CD8-positive, alpha-beta memory T cell (primary cell): ENCODE data around the gene GRK3. TPM values are rescaled to one million over a fixed set of nuclear protein-coding genes. Genes with fewer than 3 reads are reported as not detected.
"Not testable (repeated sequence)": the region's sequence is repeated elsewhere in the genome, so short reads cannot be mapped to it uniquely, and the experiment has no call there.

Experiments
- CTCF ChIA-PET: fragments of 350-600 bp; sonication (Branson Sonifier 250); formaldehyde crosslinking; loops from one replicate; lab custom pipeline; 2021; ENCODE audit warnings: antibody characterized with exemption; lab: Charles Lee
- POLR2A ChIA-PET: fragments of 350-600 bp; sonication (Branson Sonifier 250); formaldehyde crosslinking; loops from one replicate; lab custom pipeline; 2021; ENCODE audit warnings: antibody characterized with exemption; lab: Charles Lee
- DNase-seq, 5 donors: peaks; one replicate each; pipeline versions ENCODE4 v3.0.0 to v3.0.0-alpha.2; 2020 to 2022; ENCODE audit warnings: mixed read lengths in 1 of 5
- H3K27ac ChIP-seq: one replicate; pipeline ENCODE4 v1.7.0; 2013; ENCODE audit warnings: low read depth, mild to moderate bottlenecking, low read length, moderate library complexity
- H3K27me3 ChIP-seq: 2 replicates; pipeline ENCODE4 v1.7.0; 2013; ENCODE audit warnings: low read length, mild to moderate bottlenecking; ENCODE audit not compliant: insufficient read depth, poor library complexity, severe bottlenecking
- H3K36me3 ChIP-seq: 2 replicates; pipeline ENCODE4 v1.7.0; 2013; ENCODE audit warnings: mild to moderate bottlenecking, low read length, moderate library complexity; ENCODE audit not compliant: insufficient read depth
- H3K4me1 ChIP-seq: 2 replicates; pipeline ENCODE4 v1.7.0; 2013; ENCODE audit warnings: mild to moderate bottlenecking, low read length, moderate library complexity; ENCODE audit not compliant: insufficient read depth
- H3K4me3 ChIP-seq: 2 replicates; pipeline ENCODE4 v1.7.0; 2013; ENCODE audit warnings: mild to moderate bottlenecking, low read length
- H3K9me3 ChIP-seq: 2 replicates; pipeline ENCODE4 v1.7.0; 2013; ENCODE audit warnings: mild to moderate bottlenecking, low read length
- H3K27ac Mint-ChIP-seq, 8 donors: one replicate each; pipeline ENCODE4 v1.8.0; 2020 to 2021; ENCODE audit warnings: mixed read lengths in 8 of 8, mild to moderate bottlenecking in 6 of 8, inconsistent platforms in 3 of 8, moderate library complexity in 3 of 8
- H3K27me3 Mint-ChIP-seq, 2 donors: one replicate each; pipeline ENCODE4 v1.8.0; 2020 to 2021; ENCODE audit warnings: mixed read lengths in 2 of 2, mild to moderate bottlenecking in 1 of 2, moderate library complexity in 1 of 2
- H3K36me3 Mint-ChIP-seq, 3 donors: one replicate each; pipeline ENCODE4 v1.8.0; 2020 to 2021; ENCODE audit warnings: mixed read lengths in 3 of 3, inconsistent platforms in 1 of 3, mild to moderate bottlenecking in 1 of 3
- H3K4me1 Mint-ChIP-seq, 3 donors: one replicate each; pipeline ENCODE4 v1.8.0; 2020 to 2021; ENCODE audit warnings: mixed read lengths in 3 of 3, inconsistent platforms in 1 of 3, mild to moderate bottlenecking in 1 of 3
- H3K4me3 Mint-ChIP-seq, 7 donors: one replicate each; pipeline ENCODE4 v1.8.0; 2020 to 2021; ENCODE audit warnings: mixed read lengths in 7 of 7, mild to moderate bottlenecking in 6 of 7, moderate library complexity in 4 of 7, inconsistent platforms in 2 of 7
- H3K9me3 Mint-ChIP-seq, 5 donors: one replicate each; pipeline ENCODE4 v1.8.0; 2020 to 2022; ENCODE audit warnings: mixed read lengths in 5 of 5, mild to moderate bottlenecking in 3 of 5, moderate library complexity in 2 of 5, inconsistent platforms in 1 of 5
- polyA plus RNA-seq: library from polyadenylated mRNA; unstranded; fragments of 300-500 nt; fragmentation: Illumina TruSeq; gene quantifications from one replicate; pipeline ENCODE4 v1.2.3, GENCODE V29; 2021
- total RNA-seq, 2 experiments: library from RNA; stranded (reverse); gene quantifications; one replicate each; pipeline ENCODE4 v1.2.3, GENCODE V29; 2021

GRK3 gene
- total and polyA plus RNA-seq, 3 experiments from 2014 or later, result 0.26 to 9.4 (median 8.3) TPM

GRCh38 chr22:25623851-25624250 is 59.4 kb downstream of the GRK3 start:
- H3K9me3 Mint-ChIP-seq, result no peaks in the 10 kb centered on the region
- H3K27ac Mint-ChIP-seq, result no peak overlapping the region
- Histone ChIP-seq H3K4me1 (no peaks in the 10 kb centered on the region), H3K4me3 (no peak overlapping the region), H3K36me3 (no peaks in the 10 kb centered on the region), H3K27ac (no peak overlapping the region), H3K27me3 (no peaks in the 10 kb centered on the region), H3K9me3 (no peaks in the 10 kb centered on the region)
- no peak for DNase-seq
- peaks cover 0 to 5% of the 10 kb centered on the region in 2 donors for H3K27me3 Mint-ChIP-seq
- CTCF ChIA-PET, result no interaction called here
- H3K36me3 Mint-ChIP-seq, result peaks cover 0 to 2% (median 0%) of the 10 kb centered on the region in 3 donors
- no peak overlapping the region for H3K4me3 Mint-ChIP-seq
- peaks cover 0 to 8% (median 0%) of the 10 kb centered on the region in 3 donors for H3K4me1 Mint-ChIP-seq
- POLR2A ChIA-PET, result no interaction called here

- Mint-ChIP-seq H3K27me3 (peaks cover 0 to 5% of the 10 kb centered on the region in 2 donors), H3K36me3 (peaks cover 0 to 2% (median 0%) of the 10 kb centered on the region in 3 donors), H3K27ac (no peak overlapping the region), H3K9me3 (no peaks in the 10 kb centered on the region), H3K4me3 (no peak overlapping the region), H3K4me1 (peaks cover 0 to 8% (median 0%) of the 10 kb centered on the region in 3 donors)
- ChIA-PET POLR2A (no interaction called here), CTCF (no interaction called here)
- no peak overlapping the region for H3K4me3 ChIP-seq
- no peaks in the 10 kb centered on the region for H3K36me3 ChIP-seq
- no peaks in the 10 kb centered on the region for H3K9me3 ChIP-seq
- no peak for DNase-seq
- H3K4me1 ChIP-seq, result no peaks in the 10 kb centered on the region
- no peak overlapping the region for H3K27ac ChIP-seq
- no peaks in the 10 kb centered on the region for H3K27me3 ChIP-seq
Observed at GRCh38 chr22:25624476-25624875, 60.0 kb downstream of the GRK3 start.

GRCh38 chr22:25625747-25626623 is 61.5 kb downstream of the GRK3 start:
- H3K27ac Mint-ChIP-seq, H3K36me3 ChIP-seq, H3K4me3 Mint-ChIP-seq, H3K36me3 Mint-ChIP-seq, DNase-seq, H3K4me1 ChIP-seq, POLR2A ChIA-PET, H3K27me3 ChIP-seq, H3K27ac ChIP-seq, H3K9me3 Mint-ChIP-seq, H3K27me3 Mint-ChIP-seq, H3K4me1 Mint-ChIP-seq, H3K9me3 ChIP-seq, CTCF ChIA-PET, H3K4me3 ChIP-seq: not testable (repeated sequence)

DNA sequence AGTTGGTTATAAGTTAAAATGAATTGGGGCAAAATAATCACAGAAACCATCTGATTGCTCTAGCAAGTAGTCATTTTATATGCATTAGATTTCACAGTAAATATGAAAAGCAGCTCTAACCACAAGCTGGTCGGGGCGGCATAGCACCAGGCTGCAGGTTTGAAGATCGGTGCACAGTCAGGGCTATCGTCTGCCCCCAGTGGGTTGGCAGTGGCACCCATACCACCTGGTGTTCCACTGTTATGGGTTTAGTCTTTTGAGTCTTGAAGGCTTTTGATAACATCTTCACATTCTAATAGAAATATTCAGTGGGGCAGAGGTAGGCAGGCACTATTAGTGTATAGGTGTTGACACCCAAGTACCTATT is 62.1 kb downstream of the GRK3 start:
- no peak overlapping the region for H3K27ac ChIP-seq
- peaks cover 0 to 5% of the 10 kb centered on the region in 2 donors for H3K27me3 Mint-ChIP-seq
- POLR2A ChIA-PET, result no interaction called here
- no peaks in the 10 kb centered on the region for H3K9me3 Mint-ChIP-seq
- DNase-seq, result no peak
- peaks cover 0 to 2% (median 0%) of the 10 kb centered on the region in 3 donors for H3K36me3 Mint-ChIP-seq
- no peaks in the 10 kb centered on the region for H3K4me1 ChIP-seq
- CTCF ChIA-PET, result no interaction called here
- no peaks in the 10 kb centered on the region for H3K27me3 ChIP-seq
- peaks cover 0 to 8% (median 0%) of the 10 kb centered on the region in 3 donors for H3K4me1 Mint-ChIP-seq
- H3K36me3 ChIP-seq, result no peaks in the 10 kb centered on the region
- H3K4me3 ChIP-seq, result no peak overlapping the region
- H3K4me3 Mint-ChIP-seq, result no peak overlapping the region
- H3K27ac Mint-ChIP-seq, result no peak overlapping the region
- H3K9me3 ChIP-seq, result no peaks in the 10 kb centered on the region

DNA sequence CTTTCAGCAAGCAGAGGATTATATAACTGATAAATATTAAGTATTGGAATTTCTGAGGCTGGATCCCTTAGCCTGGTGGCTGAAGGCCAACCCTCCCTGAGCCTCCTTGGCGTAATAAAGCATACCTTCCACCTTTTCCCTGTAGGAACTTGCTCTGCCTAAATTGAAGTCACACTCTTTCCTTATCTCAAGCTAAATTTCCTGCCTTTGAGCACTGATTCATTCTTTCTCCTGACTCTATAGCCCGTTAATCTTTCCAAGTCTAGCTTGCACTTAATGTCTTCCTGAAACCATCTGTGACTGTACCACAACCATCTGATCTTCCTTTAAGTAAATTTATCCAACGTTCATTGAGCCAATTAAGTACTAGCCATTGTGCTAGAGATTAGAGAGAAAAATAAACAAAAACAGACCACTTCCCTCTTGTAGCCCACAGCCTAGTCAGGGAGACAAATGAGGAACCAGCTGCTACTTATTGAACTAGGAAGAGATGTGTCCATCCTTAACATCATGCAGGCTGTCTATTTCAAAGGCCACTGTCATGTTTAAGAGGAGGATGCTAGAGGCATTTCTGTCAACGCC is 62.9 kb downstream of the GRK3 start:
- POLR2A ChIA-PET, result no interaction called here
- peaks cover 0 to 5% of the 10 kb centered on the region in 2 donors for H3K27me3 Mint-ChIP-seq
- H3K4me3 Mint-ChIP-seq, result no peak overlapping the region
- Histone ChIP-seq H3K4me3 (no peak overlapping the region), H3K27me3 (no peaks in the 10 kb centered on the region), H3K27ac (no peak overlapping the region), H3K9me3 (no peaks in the 10 kb centered on the region), H3K4me1 (no peaks in the 10 kb centered on the region), H3K36me3 (no peaks in the 10 kb centered on the region)
- peaks cover 0 to 8% (median 0%) of the 10 kb centered on the region in 3 donors for H3K4me1 Mint-ChIP-seq
- peaks cover 0 to 2% (median 0%) of the 10 kb centered on the region in 3 donors for H3K36me3 Mint-ChIP-seq
- CTCF ChIA-PET, result no interaction called here
- H3K27ac Mint-ChIP-seq, result no peak overlapping the region
- no peaks in the 10 kb centered on the region for H3K9me3 Mint-ChIP-seq
- DNase-seq, result no peak

DNA sequence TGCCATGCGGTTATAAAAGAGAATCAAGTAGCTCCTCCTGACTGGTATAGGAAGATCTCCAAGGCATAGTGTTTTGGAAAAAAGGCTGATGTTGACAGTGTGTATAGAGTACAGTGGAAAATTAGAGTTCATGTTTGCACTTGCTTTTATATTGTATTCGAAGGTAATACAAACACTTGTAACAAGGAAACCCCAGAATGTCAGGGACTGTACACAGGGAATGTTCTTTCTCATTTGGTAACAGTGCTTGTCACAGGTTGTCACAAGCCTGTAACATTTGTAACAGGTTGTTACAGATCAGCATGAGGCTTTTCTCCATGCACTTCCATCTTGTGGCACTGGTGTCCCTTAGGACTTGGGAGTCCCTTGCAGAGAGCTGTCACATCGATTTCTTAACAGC is 64.0 kb downstream of the GRK3 start:
- H3K9me3 Mint-ChIP-seq, result no peaks in the 10 kb centered on the region
- no peak overlapping the region for H3K27ac Mint-ChIP-seq
- no peak overlapping the region for H3K4me3 Mint-ChIP-seq
- Histone ChIP-seq H3K27ac (no peak overlapping the region), H3K9me3 (no peaks in the 10 kb centered on the region), H3K4me3 (no peak overlapping the region), H3K27me3 (no peaks in the 10 kb centered on the region), H3K4me1 (no peaks in the 10 kb centered on the region), H3K36me3 (no peaks in the 10 kb centered on the region)
- peaks cover 0 to 5% of the 10 kb centered on the region in 2 donors for H3K27me3 Mint-ChIP-seq
- DNase-seq, result no peak
- H3K4me1 Mint-ChIP-seq, result peaks cover 0 to under 1% (median 0%) of the 10 kb centered on the region in 3 donors
- CTCF ChIA-PET, result no interaction called here
- H3K36me3 Mint-ChIP-seq, result peaks cover 0 to 2% (median 0%) of the 10 kb centered on the region in 3 donors
- POLR2A ChIA-PET, result no interaction called here

DNA sequence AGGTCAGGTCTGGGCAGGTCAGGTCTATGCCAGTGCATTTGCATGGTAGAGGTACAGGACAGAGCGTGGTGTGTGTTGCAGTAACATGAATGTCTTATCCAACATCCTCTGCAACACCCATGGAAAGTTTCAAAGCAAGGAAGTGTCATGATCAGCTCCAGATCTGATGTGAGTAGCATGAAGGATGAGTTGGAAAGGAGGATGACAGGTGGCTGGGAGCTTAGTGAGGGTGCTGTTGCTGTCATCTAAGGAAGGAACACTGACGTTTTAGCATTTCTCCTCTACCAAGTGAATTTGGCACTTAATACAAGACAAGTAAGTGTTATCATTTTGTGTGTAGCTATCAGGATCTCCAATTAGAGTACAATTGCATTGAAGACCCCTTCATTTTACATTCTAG is 65.1 kb downstream of the GRK3 start:
- Histone ChIP-seq H3K36me3 (no peaks in the 10 kb centered on the region), H3K27ac (no peak overlapping the region), H3K4me3 (no peak overlapping the region), H3K27me3 (no peaks in the 10 kb centered on the region), H3K4me1 (no peaks in the 10 kb centered on the region), H3K9me3 (no peaks in the 10 kb centered on the region)
- H3K4me3 Mint-ChIP-seq, result no peak overlapping the region
- ChIA-PET POLR2A (no interaction called here), CTCF (no interaction called here)
- no peaks in the 10 kb centered on the region for H3K4me1 Mint-ChIP-seq
- H3K27ac Mint-ChIP-seq, result no peak overlapping the region
- no peaks in the 10 kb centered on the region for H3K9me3 Mint-ChIP-seq
- no peaks in the 10 kb centered on the region for H3K36me3 Mint-ChIP-seq
- DNase-seq, result no peak
- H3K27me3 Mint-ChIP-seq, result peaks cover 0 to 5% of the 10 kb centered on the region in 2 donors

- Mint-ChIP-seq H3K27ac (no peak overlapping the region), H3K36me3 (no peaks in the 10 kb centered on the region), H3K4me3 (no peak overlapping the region), H3K4me1 (no peaks in the 10 kb centered on the region), H3K27me3 (peaks cover 0 to 5% of the 10 kb centered on the region in 2 donors), H3K9me3 (no peaks in the 10 kb centered on the region)
- Histone ChIP-seq H3K4me1 (no peaks in the 10 kb centered on the region), H3K9me3 (no peaks in the 10 kb centered on the region), H3K27ac (no peak overlapping the region), H3K4me3 (no peak overlapping the region), H3K36me3 (no peaks in the 10 kb centered on the region), H3K27me3 (no peaks in the 10 kb centered on the region)
- no peak for DNase-seq
- POLR2A ChIA-PET, result no interaction called here
- CTCF ChIA-PET, result no interaction called here
Observed at GRCh38 chr22:25630447-25630846, 66.0 kb downstream of the GRK3 start.
